GM12878 (cell line): Measurements from ENCODE around the gene CNTD1. TPM values are rescaled to one million over a fixed set of nuclear protein-coding genes. Genes with fewer than 3 reads are reported as not detected.

ENCODE experiments used
- ATAC-seq: fragments of 200-7000 bp; cut with Tn5 transposase; 3 replicates; pipeline ENCODE4 v1.9.1; 2020; ENCODE audit warnings: mild to moderate bottlenecking, moderate library complexity
- BruUV-seq: library from RNA; stranded (reverse); fragments of 400-500 nt; replicated peaks from 2 replicates; lab custom pipeline; 2021; lab: Mats Ljungman, UMichigan
- CTCF ChIA-PET: fragments of 300-600 bp; sonication (Branson Sonifier 250); formaldehyde crosslinking; extraction: SDS; loops from one replicate; lab custom pipeline; 2021; ENCODE audit warnings: inconsistent platforms; lab: Yijun Ruan, JAX
- POLR2A ChIA-PET: fragments of 350-600 bp; formaldehyde crosslinking; extraction: SDS; loops from one replicate; lab custom pipeline; 2021; ENCODE audit warnings: inconsistent platforms; lab: Charles Lee
- RAD21 ChIA-PET: fragments of 300-600 bp; sonication (Branson Sonifier 250); formaldehyde crosslinking; loops from one replicate; lab custom pipeline; 2023; ENCODE audit warnings: antibody characterized with exemption; ENCODE audit not compliant: unreplicated experiment; lab: Charles Lee
- SMC1A ChIA-PET: fragments of 300-600 bp; sonication (Branson Sonifier 250); formaldehyde crosslinking; loops from one replicate; lab custom pipeline; 2023; ENCODE audit not compliant: unreplicated experiment, uncharacterized antibody; lab: Charles Lee
- DNase-seq: peaks from one replicate; pipeline ENCODE4 v3.0.0-alpha.2; 2011; ENCODE audit warnings: low read depth, low spot score
- FAIRE-seq: peaks from 3 replicates; lab custom pipeline; 2011; peaks lifted over from hg19 to GRCh38; lab: Jason Lieb, UNC
- H2AFZ ChIP-seq: 2 replicates; pipeline ENCODE4 v1.6.0; 2011; ENCODE audit warnings: low read depth, low read length, control low read depth; ENCODE audit not compliant: control insufficient read depth
- H3K27ac ChIP-seq: 2 replicates; pipeline ENCODE4 v1.5.1; 2011; ENCODE audit warnings: control low read depth; ENCODE audit not compliant: control insufficient read depth, insufficient read depth
- H3K27me3 ChIP-seq, 2 experiments: replicated peaks in 1 of 2; 2 replicates each; pipeline versions ENCODE4 v1.6.0 to v1.6.1; 2011; ENCODE audit warnings: low read length in 1 of 2; ENCODE audit not compliant: control insufficient read depth in 2 of 2, insufficient read depth in 2 of 2
- H3K36me3 ChIP-seq, 2 experiments: 2 replicates each; pipeline ENCODE4 v1.5.1; 2011; ENCODE audit warnings: low read length in 1 of 2; ENCODE audit not compliant: control insufficient read depth in 2 of 2, insufficient read depth in 2 of 2
- H3K4me1 ChIP-seq: 2 replicates; pipeline ENCODE4 v1.6.1; 2011; ENCODE audit warnings: mild to moderate bottlenecking, low read length, moderate library complexity, mixed read lengths; ENCODE audit not compliant: control insufficient read depth, insufficient read depth
- H3K4me2 ChIP-seq: 2 replicates; pipeline ENCODE4 v1.6.0; 2011; ENCODE audit warnings: control low read depth; ENCODE audit not compliant: control insufficient read depth, insufficient read depth
- H3K4me3 ChIP-seq: fragments of 200-600 bp; sonication (generic); 2 replicates; pipeline ENCODE4 v1.5.1; 2016
- H3K79me2 ChIP-seq: 2 replicates; pipeline ENCODE4 v1.6.0; 2011; ENCODE audit warnings: low read length; ENCODE audit not compliant: control insufficient read depth, insufficient read depth
- H3K9ac ChIP-seq: 2 replicates; pipeline ENCODE4 v1.8.0; 2011; ENCODE audit warnings: low read length, control low read depth, mixed read lengths; ENCODE audit not compliant: control insufficient read depth, insufficient read depth
- H3K9me3 ChIP-seq: replicated peaks from 3 replicates; pipeline ENCODE4 v1.5.1; 2011; ENCODE audit warnings: mild to moderate bottlenecking, low read length; ENCODE audit not compliant: control insufficient read depth, insufficient read depth
- H4K20me1 ChIP-seq: 2 replicates; pipeline ENCODE4 v1.6.0; 2011; ENCODE audit not compliant: control insufficient read depth, insufficient read depth
- BACH1 ChIP-seq: fragments of 450-650 bp; IDR thresholded peaks from 2 replicates; pipeline ENCODE4 v1.6.1; 2017; ENCODE audit warnings: mild to moderate bottlenecking, borderline replicate concordance
- E4F1 ChIP-seq: fragments of 450-650 bp; IDR thresholded peaks from 2 replicates; pipeline ENCODE4 v1.6.1; 2018; ENCODE audit warnings: borderline replicate concordance, mild to moderate bottlenecking; ENCODE audit not compliant: partially characterized antibody
- IRF4 ChIP-seq: IDR thresholded peaks from 2 replicates; pipeline ENCODE4 v1.6.1; 2011; ENCODE audit warnings: low read depth, low read length
- KAT2A ChIP-seq: conservative IDR thresholded peaks from 2 replicates; pipeline ENCODE4 v1.6.1; 2011; ENCODE audit warnings: low read depth, low read length; ENCODE audit not compliant: control insufficient read depth
- POLR2AphosphoS2 ChIP-seq: IDR thresholded peaks from 2 replicates; pipeline ENCODE4 v1.6.1; 2011; ENCODE audit warnings: low read depth, mild to moderate bottlenecking, low read length, improper control_type of control experiment, moderate library complexity
- WGBS: methylation state at CpG from one replicate; pipeline ENCODE4 v1.1.6; 2016; ENCODE audit warnings: low lambda C conversion rate; ENCODE audit not compliant: insufficient replicate concordance, insufficient coverage; ENCODE audit errors: missing lambda C conversion rate; 5-methylcytosine and 5-hydroxymethylcytosine counted together
- in situ Hi-C: fragments of 300-500 bp; cut with MboI; formaldehyde crosslinking; loops from 9 replicates; pipeline ENCODE4 v1.14.3; 2018; ENCODE audit warnings: mixed read lengths
- intact Hi-C: fragments of 100-400 bp; cut with micrococcal nuclease; formaldehyde crosslinking; loops from one replicate; pipeline ENCODE4 v1.14.2; 2022; ENCODE audit not compliant: unreplicated experiment
- polyA plus RNA-seq, 11 experiments: library from polyadenylated mRNA; depleted of rRNA in 4 of 11; unstranded in 6 of 11; stranded (reverse) in 5 of 11; fragments of >200 nt; fragmentation: Nextera tagmentation in 4 of 11; fragmentation: Illumina TruSeq in 1 of 11; extraction: Ambion mirVana in 4 of 11; extraction: Trizol in 1 of 11; gene quantifications; 1 replicate in 1 of 11; 2 replicates in 10 of 11; pipeline versions ENCODE4 v1.2.1 to v1.2.3, GENCODE V29; 2011 to 2016; ENCODE audit warnings: inconsistent platforms in 2 of 11, missing spikeins in 2 of 11, low read depth in 1 of 11
- total RNA-seq, 4 experiments: library from RNA; depleted of rRNA in 3 of 4; stranded (reverse); fragments of >200 nt in 3 of 4; fragmentation: Illumina TruSeq in 1 of 4; extraction: Trizol in 1 of 4; gene quantifications; 2 replicates each; pipeline versions ENCODE4 v1.2.1 to v1.2.3, GENCODE V29; 2013 to 2021

Gene CNTD1
- total and polyA plus RNA-seq, 10 of the 15 experiments (the other 5 are each of a cell fraction or from before 2014, with no cell fraction given) = 0.06 to 1.5 (median 1.1) TPM; not detected in 4

DNA sequence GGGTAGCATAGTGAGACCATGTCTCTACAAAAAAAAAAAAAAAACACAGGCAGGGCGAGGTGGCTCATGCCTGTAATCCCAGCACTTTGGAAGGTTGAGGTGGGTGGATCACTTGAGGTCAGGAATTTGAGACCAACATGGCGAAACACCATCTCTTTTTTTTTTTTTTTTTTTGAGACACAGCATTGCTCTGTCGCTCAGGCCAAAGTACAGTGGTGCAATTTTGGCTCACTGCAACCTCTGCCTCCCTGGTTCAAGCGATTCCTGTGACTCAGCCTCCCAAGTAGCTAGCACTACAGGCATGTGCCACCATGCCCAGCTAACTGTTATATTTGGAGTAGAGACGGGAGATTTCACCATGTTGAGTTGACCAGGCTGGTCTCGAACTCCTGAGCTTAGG lies 32.5 kb upstream of the CNTD1 start:
- Histone ChIP-seq H3K9ac (no peak overlapping the region), H3K27me3 (no peaks in the 10 kb centered on the region), H3K4me2 (no peak overlapping the region), H3K27ac (no peak overlapping the region), H3K4me3 (no peak overlapping the region), H3K4me1 (peaks cover 4% of the 10 kb centered on the region), H4K20me1 (no peaks in the 10 kb centered on the region), H3K36me3 (no peaks in the 10 kb centered on the region)
- no peak for DNase-seq
- no peak for FAIRE-seq
- SMC1A ChIA-PET = interaction anchor here (0.9 to 1.3 kb wide), 3 partner anchors 16 to 188 kb away, joined by 3 to 4 read pairs (median 3); no protein-coding TSS in a partner anchor
- CTCF ChIA-PET = interaction anchor here (1.2 kb wide), 1 partner anchor 217 kb away, joined by 5 read pairs; no protein-coding TSS in a partner anchor
- TF ChIP-seq BACH1 = no peak
- TF ChIP-seq E4F1 = no peak
- no peak for TF ChIP-seq IRF4
- no peak for TF ChIP-seq KAT2A
- no peak for TF ChIP-seq POLR2AphosphoS2
- TF ChIP-seq, all 136 proteins: peak for 0
- no peak overlapping the region for H2AFZ ChIP-seq
- no peaks in the 10 kb centered on the region for H3K79me2 ChIP-seq
- 43% methylated on average over 3 of the region's 6 CpGs for WGBS
- intact Hi-C loops (no loop called here), in situ Hi-C loops (loop anchor here (10.0 kb wide), 1 partner anchor 191 kb away; the partner anchor contains the start of gene PSMC3IP)
- RAD21 ChIA-PET = no interaction called here
- no peaks in the 10 kb centered on the region for H3K9me3 ChIP-seq
- ATAC-seq = no peak
- POLR2A ChIA-PET = interaction anchor here (0.6 to 0.7 kb wide), 2 partner anchors 238 to 252 kb away, joined by 3 to 4 read pairs; no protein-coding TSS in a partner anchor
- no TSS peak for BruUV-seq
